Measurements from ENCODE around the gene SNTN.

SNTN gene

GRCh38 chr3:63687278-63688225, 35.1 kb downstream of the SNTN start:
- no peak for TF ChIP-seq CTCF (IDR thresholded peaks at IDR 0.05; ENCODE audit: low read depth, low read length)
- H3K4me3 ChIP-seq (replicated peaks in 1 of 2; ENCODE audit: low read depth in 2 of 2, low read length in 2 of 2), result no peak overlapping the region
- DNase-seq (ENCODE audit: low read depth in 2 of 2), result no peak

GRCh38 chr3:63689285-63689684, 36.8 kb downstream of the SNTN start:
- H3K4me3 ChIP-seq (replicated peaks in 1 of 2; ENCODE audit: low read depth in 2 of 2, low read length in 2 of 2), result no peak overlapping the region
- no peak for DNase-seq (ENCODE audit: low read depth in 2 of 2)
- TF ChIP-seq CTCF (IDR thresholded peaks at IDR 0.05; ENCODE audit: low read depth, low read length), result no peak

GRCh38 chr3:63693351-63693750, 40.9 kb downstream of the SNTN start:
- no peak for TF ChIP-seq CTCF (IDR thresholded peaks at IDR 0.05; ENCODE audit: low read depth, low read length)
- H3K4me3 ChIP-seq (replicated peaks in 1 of 2; ENCODE audit: low read depth in 2 of 2, low read length in 2 of 2), result no peak overlapping the region
- no peak for DNase-seq (ENCODE audit: low read depth in 2 of 2)

GRCh38 chr3:63705092-63705645, 52.7 kb downstream of the SNTN start:
- no peak for TF ChIP-seq CTCF (IDR thresholded peaks at IDR 0.05; ENCODE audit: low read depth, low read length)
- no peak overlapping the region for H3K4me3 ChIP-seq (replicated peaks in 1 of 2; ENCODE audit: low read depth in 2 of 2, low read length in 2 of 2)
- no peak for DNase-seq (ENCODE audit: low read depth in 2 of 2)

GRCh38 chr3:63706321-63707085, 54.0 kb downstream of the SNTN start:
- DNase-seq (ENCODE audit: low read depth in 2 of 2), result peak in 1 of 2 donors; percentile 16
- TF ChIP-seq CTCF (IDR thresholded peaks at IDR 0.05; ENCODE audit: low read depth, low read length), result no peak
- H3K4me3 ChIP-seq (replicated peaks in 1 of 2; ENCODE audit: low read depth in 2 of 2, low read length in 2 of 2), result no peak overlapping the region

GRCh38 chr3:63707731-63708130, 55.3 kb downstream of the SNTN start:
- no peak for DNase-seq (ENCODE audit: low read depth in 2 of 2)
- no peak overlapping the region for H3K4me3 ChIP-seq (replicated peaks in 1 of 2; ENCODE audit: low read depth in 2 of 2, low read length in 2 of 2)
- TF ChIP-seq CTCF (IDR thresholded peaks at IDR 0.05; ENCODE audit: low read depth, low read length), result no peak
